DOHH2 (cell line): ENCODE results near the gene MBD6.

Source experiments
- H3F3A ChIP-seq: fragments of 200-600 bp; sonication (generic), shearing (Covaris generic); 2 replicates; pipeline ENCODE4 v1.6.0; 2016; ENCODE audit warnings: antibody characterized with exemption, mild to moderate bottlenecking; ENCODE audit not compliant: control insufficient read depth, insufficient read depth
- H3K27ac ChIP-seq: fragments of 200-600 bp; sonication (generic); 2 replicates; pipeline ENCODE4 v1.5.1; 2014; ENCODE audit warnings: low read depth, mild to moderate bottlenecking, low read length, moderate library complexity
- H3K27me3 ChIP-seq: fragments of 200-600 bp; sonication (generic); 2 replicates; pipeline ENCODE4 v1.6.1; 2014; ENCODE audit warnings: mild to moderate bottlenecking, low read length, mixed read lengths; ENCODE audit not compliant: control insufficient read depth
- H3K36me3 ChIP-seq: fragments of 200-600 bp; sonication (generic); 2 replicates; pipeline ENCODE4 v1.6.1; 2014; ENCODE audit warnings: mild to moderate bottlenecking, low read length, moderate library complexity, mixed read lengths; ENCODE audit not compliant: control insufficient read depth
- H3K4me1 ChIP-seq: fragments of 200-600 bp; sonication (generic); 2 replicates; pipeline ENCODE4 v1.6.1; 2014; ENCODE audit warnings: mild to moderate bottlenecking, low read length, mixed read lengths; ENCODE audit not compliant: control insufficient read depth
- H3K4me2 ChIP-seq: fragments of 200-600 bp; sonication (generic); 2 replicates; pipeline ENCODE4 v1.6.0; 2014; ENCODE audit warnings: mild to moderate bottlenecking, low read length, moderate library complexity
- H3K4me3 ChIP-seq: fragments of 200-600 bp; sonication (generic); 2 replicates; pipeline ENCODE4 v1.5.1; 2014; ENCODE audit warnings: mild to moderate bottlenecking, low read length, mixed read lengths
- H3K79me2 ChIP-seq: fragments of 200-600 bp; sonication (generic); 2 replicates; pipeline ENCODE4 v1.6.1; 2014; ENCODE audit warnings: mild to moderate bottlenecking, low read length, mixed read lengths; ENCODE audit not compliant: control insufficient read depth
- H3K9me2 ChIP-seq: fragments of 200-600 bp; sonication (generic); replicated peaks from 2 replicates; pipeline ENCODE4 v1.6.1; 2014; ENCODE audit warnings: mild to moderate bottlenecking, low read length, mixed read lengths; ENCODE audit not compliant: control insufficient read depth
- H3K9me3 ChIP-seq: fragments of 200-600 bp; sonication (generic); 2 replicates; pipeline ENCODE4 v1.6.1; 2014; ENCODE audit warnings: antibody characterized with exemption, low read length, mixed read lengths; ENCODE audit not compliant: control insufficient read depth, insufficient read depth
- H4K20me1 ChIP-seq: fragments of 200-600 bp; sonication (generic); 2 replicates; pipeline ENCODE4 v1.6.0; 2014; ENCODE audit warnings: low read depth, mild to moderate bottlenecking, antibody characterized with exemption, low read length, moderate library complexity; ENCODE audit not compliant: control insufficient read depth, insufficient read depth
- CTCF ChIP-seq: fragments of 200-600 bp; sonication (generic); IDR thresholded peaks from one replicate; pipeline ENCODE4 v1.5.1; 2014; ENCODE audit warnings: antibody characterized with exemption, mild to moderate bottlenecking, low read depth, low read length; ENCODE audit not compliant: poor library complexity, severe bottlenecking
- EZH2phosphoT487 ChIP-seq: fragments of 200-600 bp; sonication (generic); IDR thresholded peaks from 2 replicates; pipeline ENCODE4 v1.6.1; 2017; ENCODE audit warnings: borderline replicate concordance, mild to moderate bottlenecking, antibody characterized with exemption, low read length, moderate library complexity, mixed read lengths

Gene MBD6

GRCh38 chr12:57487597-57488401 lies 34.8 kb upstream of the MBD6 start, which contains the start of gene MARS1:
Gene MARS1, plus strand, starts transcription at chr12:57488068. Its CDS starts 23 bp downstream, at chr12:57488091.
- Histone ChIP-seq H3K27ac (peak within 1 kb of the TSS; percentile 74), H3K4me2 (peak within 1 kb of the TSS; percentile 81), H4K20me1 (no peaks in the 10 kb centered on the region), H3K9me3 (no peaks in the 10 kb centered on the region), H3K9me2 (no peaks in the 10 kb centered on the region), H3K4me1 (peaks cover 28% of the 10 kb centered on the region), H3F3A (0 out of 2 replicates have a peak, but pooled peaks cover 2% of the 10 kb centered on the region), H3K79me2 (peaks cover 38% of the 10 kb centered on the region), H3K36me3 (peaks cover 46% of the 10 kb centered on the region), H3K27me3 (no peaks in the 10 kb centered on the region), H3K4me3 (peak within 1 kb of the TSS; percentile 87)
- TF ChIP-seq EZH2phosphoT487 (no peak), CTCF (peak; percentile 43)

- peaks cover 21% of the 10 kb centered on the region for H3K4me1 ChIP-seq
- 0 out of 2 replicates have a peak, but pooled peaks cover 5% of the 10 kb centered on the region for H3F3A ChIP-seq
- TF ChIP-seq CTCF (no peak), EZH2phosphoT487 (no peak)
- peak overlapping the region; percentile 74 for H3K27ac ChIP-seq
- peak overlapping the region; percentile 81 for H3K4me2 ChIP-seq
- H3K36me3 ChIP-seq, result peaks cover 49% of the 10 kb centered on the region
- no peaks in the 10 kb centered on the region for H3K9me3 ChIP-seq
- H3K4me3 ChIP-seq, result peak overlapping the region; percentile 87
- H4K20me1 ChIP-seq, result no peaks in the 10 kb centered on the region
- H3K79me2 ChIP-seq, result peaks cover 40% of the 10 kb centered on the region
- H3K9me2 ChIP-seq, result no peaks in the 10 kb centered on the region
- no peaks in the 10 kb centered on the region for H3K27me3 ChIP-seq
These were observed 34.0 kb upstream of the MBD6 start for GRCh38 chr12:57488402-57489156.

GRCh38 chr12:57489157-57489641 lies 33.4 kb upstream of the MBD6 start:
- Histone ChIP-seq H3K4me2 (peak overlapping the region; percentile 81), H3K9me3 (no peaks in the 10 kb centered on the region), H4K20me1 (no peaks in the 10 kb centered on the region), H3K9me2 (no peaks in the 10 kb centered on the region), H3K4me1 (peaks cover 19% of the 10 kb centered on the region), H3K36me3 (peaks cover 52% of the 10 kb centered on the region), H3K4me3 (peak overlapping the region; percentile 87), H3K27me3 (no peaks in the 10 kb centered on the region), H3K79me2 (peaks cover 40% of the 10 kb centered on the region), H3F3A (0 out of 2 replicates have a peak, but pooled peaks cover 5% of the 10 kb centered on the region), H3K27ac (no peak overlapping the region)
- TF ChIP-seq EZH2phosphoT487, result no peak
- no peak for TF ChIP-seq CTCF
